Ascending aorta (tissue), 2 donors: ENCODE data around the gene P2RY14. TPM values are rescaled to one million over a fixed set of nuclear protein-coding genes. Genes with fewer than 3 reads are reported as not detected.

ENCODE experiments used
- DNase-seq, 2 donors: peaks; one replicate each; pipeline ENCODE4 v3.0.0-alpha.2; 2019; ENCODE audit warnings: low spot score in 2 of 2
- H3K27ac ChIP-seq, 2 donors: fragments of 200-600 bp; sonication (generic); one replicate each; pipeline ENCODE4 v1.5.1; 2016 to 2017; ENCODE audit warnings: mild to moderate bottlenecking in 1 of 2
- H3K27me3 ChIP-seq: fragments of 200-600 bp; sonication (generic); one replicate; pipeline ENCODE4 v1.5.1; 2017
- H3K36me3 ChIP-seq, 2 donors: fragments of 200-600 bp; sonication (generic); one replicate each; pipeline ENCODE4 v1.5.1; 2016
- H3K4me1 ChIP-seq, 2 donors: fragments of 200-600 bp; sonication (generic); one replicate each; pipeline ENCODE4 v1.5.1; 2016 to 2017; ENCODE audit warnings: mild to moderate bottlenecking in 1 of 2
- H3K4me3 ChIP-seq, 2 donors: fragments of 200-600 bp; sonication (generic); one replicate each; pipeline ENCODE4 v1.5.1; 2016 to 2017; ENCODE audit warnings: mild to moderate bottlenecking in 1 of 2
- H3K9me3 ChIP-seq, 2 donors: fragments of 200-600 bp; sonication (generic); one replicate each; pipeline ENCODE4 v1.5.1; 2016
- intact Hi-C: fragments of 100-400 bp; cut with DNase I; formaldehyde crosslinking; loops from one replicate; pipeline ENCODE4 v1.15.1; 2023
- total RNA-seq: library from RNA; depleted of rRNA; stranded (reverse); fragments of >200 nt; gene quantifications from one replicate; pipeline ENCODE4 v1.1.0, GENCODE V29; 2016
- TF ChIP-seq, protein P1 (sequence below), 3 experiments: fragments of 200-600 bp in 2 of 3; fragments of 450-650 bp in 1 of 3; sonication (generic) in 2 of 3; IDR thresholded peaks; one replicate each; pipeline ENCODE4 v1.5.1; 2016 to 2019; ENCODE audit warnings: antibody characterized with exemption in 3 of 3, mild to moderate bottlenecking in 1 of 3, moderate library complexity in 1 of 3

P2RY14 gene
- total RNA-seq, 1 donor from 2014 or later, result 2.7 TPM

DNA sequence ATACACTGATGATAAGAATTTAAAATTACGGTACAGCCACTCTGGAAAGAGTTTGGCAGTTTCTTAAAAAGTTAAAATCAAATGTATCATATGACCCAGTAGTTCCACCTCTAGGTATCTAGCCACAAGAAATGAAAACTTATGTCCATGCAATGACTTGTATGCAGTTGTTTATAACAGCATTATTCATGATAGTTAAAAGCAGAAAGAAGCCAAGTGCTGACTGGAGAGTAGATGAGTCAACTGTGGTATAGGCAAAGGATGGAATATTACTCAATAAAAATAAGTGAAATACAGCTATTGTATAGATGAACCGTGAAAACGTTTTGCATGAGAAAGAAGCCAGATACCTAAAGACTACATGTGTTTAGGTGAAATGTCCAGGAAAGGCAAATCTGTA lies 23.4 kb upstream of the P2RY14 start:
- intact Hi-C loops, result no loop called here
- TF ChIP-seq, protein P1, sequence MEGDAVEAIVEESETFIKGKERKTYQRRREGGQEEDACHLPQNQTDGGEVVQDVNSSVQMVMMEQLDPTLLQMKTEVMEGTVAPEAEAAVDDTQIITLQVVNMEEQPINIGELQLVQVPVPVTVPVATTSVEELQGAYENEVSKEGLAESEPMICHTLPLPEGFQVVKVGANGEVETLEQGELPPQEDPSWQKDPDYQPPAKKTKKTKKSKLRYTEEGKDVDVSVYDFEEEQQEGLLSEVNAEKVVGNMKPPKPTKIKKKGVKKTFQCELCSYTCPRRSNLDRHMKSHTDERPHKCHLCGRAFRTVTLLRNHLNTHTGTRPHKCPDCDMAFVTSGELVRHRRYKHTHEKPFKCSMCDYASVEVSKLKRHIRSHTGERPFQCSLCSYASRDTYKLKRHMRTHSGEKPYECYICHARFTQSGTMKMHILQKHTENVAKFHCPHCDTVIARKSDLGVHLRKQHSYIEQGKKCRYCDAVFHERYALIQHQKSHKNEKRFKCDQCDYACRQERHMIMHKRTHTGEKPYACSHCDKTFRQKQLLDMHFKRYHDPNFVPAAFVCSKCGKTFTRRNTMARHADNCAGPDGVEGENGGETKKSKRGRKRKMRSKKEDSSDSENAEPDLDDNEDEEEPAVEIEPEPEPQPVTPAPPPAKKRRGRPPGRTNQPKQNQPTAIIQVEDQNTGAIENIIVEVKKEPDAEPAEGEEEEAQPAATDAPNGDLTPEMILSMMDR (IDR thresholded peaks at IDR 0.05), result no peak
- no peaks in the 10 kb centered on the region for H3K27me3 ChIP-seq
- H3K27ac ChIP-seq, result no peak overlapping the region
- no peak for DNase-seq
- H3K36me3 ChIP-seq, result no peaks in the 10 kb centered on the region
- no peak overlapping the region for H3K4me3 ChIP-seq
- H3K9me3 ChIP-seq, result no peaks in the 10 kb centered on the region
- no peaks in the 10 kb centered on the region for H3K4me1 ChIP-seq

DNA sequence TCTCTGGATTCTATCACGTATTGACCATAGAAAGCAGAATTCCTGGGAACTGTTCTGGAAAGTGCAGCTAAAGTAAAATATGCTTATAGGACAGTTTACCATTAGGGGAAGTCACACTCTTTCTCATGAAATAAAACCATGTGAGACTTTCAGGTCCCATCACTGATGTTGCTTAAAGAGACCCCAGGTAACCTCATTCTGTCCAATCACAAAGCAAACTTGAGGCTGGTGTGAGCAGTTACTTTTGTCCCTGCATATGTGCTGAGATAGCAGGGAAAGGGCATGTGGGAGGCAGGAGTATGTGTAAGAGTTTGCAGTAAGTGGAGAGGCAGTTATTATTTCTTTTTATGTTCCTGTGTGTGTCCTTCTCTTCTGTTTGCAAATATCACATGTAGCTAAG lies 22.2 kb upstream of the P2RY14 start:
- TF ChIP-seq, protein P1 (IDR thresholded peaks at IDR 0.05), result no peak
- no peaks in the 10 kb centered on the region for H3K27me3 ChIP-seq
- H3K36me3 ChIP-seq, result no peaks in the 10 kb centered on the region
- DNase-seq, result no peak
- H3K4me3 ChIP-seq, result no peak overlapping the region
- H3K4me1 ChIP-seq, result no peaks in the 10 kb centered on the region
- no peak overlapping the region for H3K27ac ChIP-seq
- no peaks in the 10 kb centered on the region for H3K9me3 ChIP-seq
- intact Hi-C loops, result no loop called here

DNA sequence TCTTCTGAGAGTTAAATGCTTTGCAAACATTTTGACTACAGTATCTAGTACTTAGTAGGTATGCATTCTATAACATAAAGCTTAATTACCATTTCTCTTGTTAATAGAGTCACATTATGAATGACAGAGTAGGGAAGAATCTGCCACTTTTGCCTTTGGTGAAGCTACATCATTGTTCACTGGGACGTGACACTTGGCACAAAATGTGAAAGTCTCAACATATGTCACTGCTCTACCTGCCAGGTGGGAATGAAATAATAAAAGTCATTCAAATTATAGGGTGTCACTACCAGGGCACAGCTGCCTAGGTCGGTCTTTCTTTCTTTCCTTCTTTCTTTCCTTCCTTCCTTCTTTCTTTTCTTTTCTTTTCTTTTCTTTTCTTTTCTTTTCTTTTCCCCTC lies 20.7 kb upstream of the P2RY14 start:
- Histone ChIP-seq H3K36me3 (no peaks in the 10 kb centered on the region), H3K27me3 (no peaks in the 10 kb centered on the region)
- intact Hi-C loops, result no loop called here

DNA sequence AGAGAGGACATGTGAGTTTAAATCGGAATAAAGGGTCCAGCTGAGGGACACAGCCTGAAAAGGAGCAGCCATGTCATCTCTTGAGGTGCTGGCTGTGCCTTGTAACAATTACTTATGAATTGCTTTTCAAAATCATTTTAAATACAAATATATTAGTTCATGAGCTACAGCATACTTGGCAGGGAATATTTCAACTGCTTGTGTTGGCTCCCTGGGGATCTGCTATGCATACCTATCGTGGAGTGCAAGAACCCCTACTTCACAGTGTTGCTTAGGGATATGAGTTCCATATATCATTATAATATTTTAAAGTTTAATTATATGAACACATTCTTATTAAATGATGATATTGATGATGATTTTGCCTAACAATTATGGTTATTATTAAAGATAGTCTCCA lies 19.1 kb upstream of the P2RY14 start:
- Histone ChIP-seq H3K36me3 (no peaks in the 10 kb centered on the region), H3K4me3 (no peak overlapping the region), H3K9me3 (no peaks in the 10 kb centered on the region), H3K27ac (no peak overlapping the region), H3K27me3 (no peaks in the 10 kb centered on the region), H3K4me1 (no peaks in the 10 kb centered on the region)
- DNase-seq, result no peak
- intact Hi-C loops, result no loop called here
- TF ChIP-seq, protein P1 (IDR thresholded peaks at IDR 0.05), result no peak

More for the DNA sequence above, 20.7 kb upstream of the P2RY14 start:
- H3K27ac ChIP-seq, result no peak overlapping the region
- H3K4me3 ChIP-seq, result no peak overlapping the region
- no peaks in the 10 kb centered on the region for H3K9me3 ChIP-seq
- H3K4me1 ChIP-seq, result no peaks in the 10 kb centered on the region
- TF ChIP-seq, protein P1 (IDR thresholded peaks at IDR 0.05), result no peak
- no peak for DNase-seq

DNA sequence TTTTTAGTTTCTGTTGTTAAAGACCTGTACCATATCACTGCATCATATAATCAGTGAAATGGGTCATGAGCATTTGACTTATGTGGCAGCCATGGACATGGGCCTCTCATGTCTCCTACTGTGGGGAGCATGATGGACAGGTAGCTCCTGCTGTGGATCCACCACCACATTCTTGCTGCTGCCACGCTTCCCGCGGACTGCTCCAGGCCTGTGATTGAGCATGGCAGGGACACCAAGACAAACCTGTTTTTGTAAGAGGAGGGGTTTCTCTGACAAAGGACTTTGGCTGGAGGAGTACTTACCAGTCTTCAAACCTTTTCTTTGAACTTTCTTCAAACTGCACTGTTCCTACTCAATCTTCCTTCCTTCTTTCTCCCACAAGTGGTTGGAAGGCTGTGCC lies 17.9 kb upstream of the P2RY14 start:
- TF ChIP-seq, protein P1 (IDR thresholded peaks at IDR 0.05), result no peak
- Histone ChIP-seq H3K4me1 (no peaks in the 10 kb centered on the region), H3K36me3 (no peaks in the 10 kb centered on the region), H3K27me3 (no peaks in the 10 kb centered on the region), H3K27ac (no peak overlapping the region), H3K4me3 (no peak overlapping the region), H3K9me3 (no peaks in the 10 kb centered on the region)
- intact Hi-C loops, result no loop called here
- DNase-seq, result no peak

DNA sequence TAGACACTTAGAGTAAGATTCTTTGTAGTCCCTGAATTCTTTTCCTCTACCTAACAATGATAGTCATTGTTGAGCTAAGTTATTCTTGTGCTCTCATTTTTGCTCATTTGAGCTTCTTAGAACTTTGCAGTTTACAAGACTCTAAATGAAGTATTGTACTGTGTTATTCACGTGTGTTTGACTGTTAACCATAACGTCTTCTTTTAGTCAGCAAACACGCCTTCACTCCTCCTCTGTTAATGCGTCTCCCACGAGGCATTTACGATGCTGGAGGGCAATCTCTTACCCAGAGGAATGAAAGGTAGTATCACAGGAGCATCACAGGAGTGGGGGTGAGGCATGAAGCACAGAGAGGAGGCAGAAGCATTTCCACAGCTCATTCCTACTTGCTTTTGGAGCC lies 14.8 kb upstream of the P2RY14 start:
- Histone ChIP-seq H3K36me3 (no peaks in the 10 kb centered on the region), H3K4me3 (no peak overlapping the region), H3K27ac (no peak overlapping the region), H3K4me1 (no peaks in the 10 kb centered on the region), H3K9me3 (no peaks in the 10 kb centered on the region), H3K27me3 (no peaks in the 10 kb centered on the region)
- DNase-seq, result no peak
- intact Hi-C loops, result loop anchor here (5.0 kb wide), 1 partner anchor 544 kb away; no protein-coding TSS in a partner anchor
- TF ChIP-seq, protein P1 (IDR thresholded peaks at IDR 0.05), result no peak
